Tibial artery (tissue), 4 donors: ENCODE measurements around the gene ZNF585A.
"Not testable (repeated sequence)": the region's sequence is repeated elsewhere in the genome, so short reads cannot be mapped to it uniquely, and the experiment has no call there.

ENCODE experiments used
- DNase-seq, 2 donors: peaks; one replicate each; pipeline ENCODE4 v3.0.0-alpha.2; 2019
- H3K27ac ChIP-seq, 2 donors: fragments of 200-600 bp; sonication (generic) in 1 of 2; 1 replicate in 1 of 2; 2 replicates in 1 of 2; pipeline ENCODE4 v1.5.1; 2018 to 2019; ENCODE audit warnings: mild to moderate bottlenecking in 1 of 2
- H3K27me3 ChIP-seq, 2 donors: fragments of 200-600 bp; sonication (generic) in 1 of 2; one replicate each; pipeline versions ENCODE4 v1.5.1 to v1.6.0; 2016 to 2019
- H3K36me3 ChIP-seq, 3 donors: fragments of 200-600 bp; sonication (generic) in 2 of 3; one replicate each; pipeline ENCODE4 v1.5.1; 2016 to 2019; ENCODE audit warnings: mild to moderate bottlenecking in 2 of 3
- H3K4me1 ChIP-seq, 4 donors: fragments of 200-600 bp; sonication (generic) in 2 of 4; 1 replicate in 3 of 4; 2 replicates in 1 of 4; pipeline ENCODE4 v1.5.1; 2016 to 2019
- H3K4me3 ChIP-seq, 2 donors: fragments of 200-600 bp; sonication (generic) in 1 of 2; 1 replicate in 1 of 2; 2 replicates in 1 of 2; pipeline ENCODE4 v1.5.1; 2018 to 2019; ENCODE audit warnings: mild to moderate bottlenecking in 2 of 2
- H3K9me3 ChIP-seq, 3 donors: fragments of 200-600 bp; sonication (generic) in 1 of 3; one replicate each; pipeline ENCODE4 v1.5.1; 2016 to 2019
- CTCF ChIP-seq, 2 experiments: fragments of 200-600 bp in 1 of 2; fragments of 450-650 bp in 1 of 2; IDR thresholded peaks; one replicate each; pipeline ENCODE4 v1.5.1; 2017 to 2019; ENCODE audit warnings: antibody characterized with exemption in 2 of 2, mild to moderate bottlenecking in 1 of 2, moderate library complexity in 1 of 2
- intact Hi-C: fragments of 100-400 bp; cut with DNase I; formaldehyde crosslinking; loops from one replicate; pipeline ENCODE4 v1.15.0; 2023; ENCODE audit warnings: low total_unique reads

Gene ZNF585A

GRCh38 chr19:37148214-37148613 lies 24.3 kb downstream of the ZNF585A start:
- no peak for TF ChIP-seq CTCF (IDR thresholded peaks at IDR 0.05)
- intact Hi-C loops: no loop called here

GRCh38 chr19:37136111-37136510 lies 36.4 kb downstream of the ZNF585A start:
- intact Hi-C loops: no loop called here
- no peak overlapping the region for H3K4me3 ChIP-seq
- H3K27ac ChIP-seq: no peak overlapping the region
- H3K27me3 ChIP-seq: no peaks in the 10 kb centered on the region
- no peak for DNase-seq
- H3K9me3 ChIP-seq: peaks cover 26 to 100% (median 99%) of the 10 kb centered on the region in 3 donors
- H3K36me3 ChIP-seq: peaks cover 2 to 57% (median 51%) of the 10 kb centered on the region in 3 donors
- TF ChIP-seq CTCF (IDR thresholded peaks at IDR 0.05): no peak
- no peaks in the 10 kb centered on the region for H3K4me1 ChIP-seq

More at GRCh38 chr19:37148214-37148613, 24.3 kb downstream of the ZNF585A start:
- DNase-seq: no peak
- Histone ChIP-seq H3K27me3 (no peaks in the 10 kb centered on the region), H3K4me1 (no peaks in the 10 kb centered on the region), H3K27ac (no peak overlapping the region), H3K4me3 (no peak overlapping the region), H3K36me3 (peaks cover 70 to 91% (median 90%) of the 10 kb centered on the region in 3 donors), H3K9me3 (peaks cover 13 to 97% (median 86%) of the 10 kb centered on the region in 3 donors)

GRCh38 chr19:37128821-37129177 lies 43.7 kb downstream of the ZNF585A start:
- intact Hi-C loops: no loop called here
- no peak overlapping the region for H3K4me3 ChIP-seq
- no peak for TF ChIP-seq CTCF (IDR thresholded peaks at IDR 0.05)
- H3K36me3 ChIP-seq: peaks cover 63 to 97% (median 87%) of the 10 kb centered on the region in 3 donors
- H3K9me3 ChIP-seq: peaks cover 45 to 100% (median 100%) of the 10 kb centered on the region in 3 donors
- no peak for DNase-seq
- no peaks in the 10 kb centered on the region for H3K27me3 ChIP-seq
- H3K27ac ChIP-seq: no peak overlapping the region
- H3K4me1 ChIP-seq: no peaks in the 10 kb centered on the region

- peaks cover 67 to 96% (median 91%) of the 10 kb centered on the region in 3 donors for H3K36me3 ChIP-seq
- intact Hi-C loops: no loop called here
- no peak for DNase-seq
- H3K4me1 ChIP-seq: no peaks in the 10 kb centered on the region
- no peak overlapping the region for H3K4me3 ChIP-seq
- peaks cover 39 to 100% (median 98%) of the 10 kb centered on the region in 3 donors for H3K9me3 ChIP-seq
- TF ChIP-seq CTCF (IDR thresholded peaks at IDR 0.05): no peak
- H3K27ac ChIP-seq: no peak overlapping the region
- H3K27me3 ChIP-seq: no peaks in the 10 kb centered on the region
These were observed 44.3 kb downstream of the ZNF585A start for GRCh38 chr19:37127999-37128820.

- H3K27ac ChIP-seq, intact Hi-C loops: not testable (repeated sequence)
- peaks cover 20 to 80% (median 76%) of the 10 kb centered on the region in 3 donors for H3K9me3 ChIP-seq
These were observed 50.4 kb downstream of the ZNF585A start for GRCh38 chr19:37122093-37122492.

GRCh38 chr19:37114001-37114400 lies 58.5 kb downstream of the ZNF585A start:
- H3K4me3 ChIP-seq: no peak overlapping the region
- peaks cover 81 to 90% (median 88%) of the 10 kb centered on the region in 3 donors for H3K36me3 ChIP-seq
- no peak overlapping the region for H3K27ac ChIP-seq
- no peaks in the 10 kb centered on the region for H3K27me3 ChIP-seq
- DNase-seq: no peak
- TF ChIP-seq CTCF (IDR thresholded peaks at IDR 0.05): no peak
- intact Hi-C loops: no loop called here
- peaks cover 7 to 96% (median 89%) of the 10 kb centered on the region in 3 donors for H3K9me3 ChIP-seq
- no peaks in the 10 kb centered on the region for H3K4me1 ChIP-seq

More at GRCh38 chr19:37122093-37122492, 50.4 kb downstream of the ZNF585A start:
- DNase-seq, H3K27me3 ChIP-seq, H3K4me3 ChIP-seq, H3K4me1 ChIP-seq: not testable (repeated sequence)
- peaks cover 35 to 57% (median 48%) of the 10 kb centered on the region in 3 donors for H3K36me3 ChIP-seq

GRCh38 chr19:37111753-37112152 lies 60.7 kb downstream of the ZNF585A start:
- DNase-seq, H3K27me3 ChIP-seq, H3K27ac ChIP-seq, intact Hi-C loops, H3K4me3 ChIP-seq, H3K4me1 ChIP-seq: not testable (repeated sequence)
- Histone ChIP-seq H3K36me3 (peaks cover 100% of the 10 kb centered on the region in 3 donors), H3K9me3 (peaks cover 7 to 99% (median 92%) of the 10 kb centered on the region in 3 donors)

GRCh38 chr19:37104135-37104534 lies 68.4 kb downstream of the ZNF585A start:
- H3K27me3 ChIP-seq, DNase-seq, H3K27ac ChIP-seq, H3K4me1 ChIP-seq, intact Hi-C loops, H3K4me3 ChIP-seq: not testable (repeated sequence)
- Histone ChIP-seq H3K9me3 (peaks cover 6 to 99% (median 67%) of the 10 kb centered on the region in 3 donors), H3K36me3 (peaks cover 86 to 97% (median 88%) of the 10 kb centered on the region in 3 donors)
